ES-I3 (cell line): ENCODE data around the gene MYADML2.
A peak's percentile ranks its signal among the peaks of the same experiment; 100 is the strongest.

Experiments
- H3K36me3 ChIP-seq: 2 replicates; pipeline ENCODE4 v1.6.1; 2013; ENCODE audit warnings: mild to moderate bottlenecking, low read length, control low read depth, moderate library complexity; ENCODE audit not compliant: insufficient read depth
- H3K4me1 ChIP-seq: 2 replicates; pipeline ENCODE4 v1.6.1; 2013; ENCODE audit warnings: mild to moderate bottlenecking, control low read depth, low read length; ENCODE audit not compliant: insufficient read depth
- H3K9ac ChIP-seq: 2 replicates; pipeline ENCODE4 v1.6.1; 2013; ENCODE audit warnings: low read depth, mild to moderate bottlenecking, low read length, moderate library complexity
- H3K9me3 ChIP-seq: 2 replicates; pipeline ENCODE4 v1.6.1; 2013; ENCODE audit warnings: mild to moderate bottlenecking, low read length, moderate library complexity; ENCODE audit not compliant: control insufficient read depth, insufficient read depth

The MYADML2 gene

GRCh38 chr17:81911277-81911961 lies 35.6 kb downstream of the MYADML2 start, which contains the start of gene PCYT2:
PCYT2 (minus strand) TSS chr17:81911399; CDS start chr17:81911355, 44 bp downstream.
- no peaks in the 10 kb centered on the region for H3K36me3 ChIP-seq
- H3K9me3 ChIP-seq, result no peaks in the 10 kb centered on the region
- peaks cover 4% of the 10 kb centered on the region; the same call in 1 of the 2 replicates for H3K4me1 ChIP-seq
- peak within 1 kb of the TSS; percentile 94 for H3K9ac ChIP-seq

- no peaks in the 10 kb centered on the region for H3K9me3 ChIP-seq
- H3K9ac ChIP-seq, result peak overlapping the region; percentile 94
- no peaks in the 10 kb centered on the region for H3K36me3 ChIP-seq
- peaks cover 4% of the 10 kb centered on the region; the same call in 1 of the 2 replicates for H3K4me1 ChIP-seq
These were observed 36.2 kb downstream of the MYADML2 start for GRCh38 chr17:81910840-81911276.

GRCh38 chr17:81909966-81910839 lies 36.8 kb downstream of the MYADML2 start:
- Histone ChIP-seq H3K4me1 (peaks cover 4% of the 10 kb centered on the region; the same call in 1 of the 2 replicates), H3K9me3 (no peaks in the 10 kb centered on the region), H3K9ac (peak overlapping the region; percentile 94), H3K36me3 (no peaks in the 10 kb centered on the region)

- H3K9ac ChIP-seq, result no peak overlapping the region
- H3K36me3 ChIP-seq, result no peaks in the 10 kb centered on the region
- no peaks in the 10 kb centered on the region for H3K9me3 ChIP-seq
- H3K4me1 ChIP-seq, result peaks cover 4% of the 10 kb centered on the region; the same call in 1 of the 2 replicates
These were observed 37.8 kb downstream of the MYADML2 start for GRCh38 chr17:81909231-81909630.

GRCh38 chr17:81908793-81909192 lies 38.2 kb downstream of the MYADML2 start:
- no peak overlapping the region for H3K9ac ChIP-seq

GRCh38 chr17:81907219-81908145 lies 39.6 kb downstream of the MYADML2 start:
- H3K9me3 ChIP-seq, result no peaks in the 10 kb centered on the region
- peaks cover 4% of the 10 kb centered on the region; the same call in 1 of the 2 replicates for H3K4me1 ChIP-seq
- H3K9ac ChIP-seq, result no peak overlapping the region
- H3K36me3 ChIP-seq, result no peaks in the 10 kb centered on the region

More at GRCh38 chr17:81908793-81909192, 38.2 kb downstream of the MYADML2 start:
- peaks cover 4% of the 10 kb centered on the region; the same call in 1 of the 2 replicates for H3K4me1 ChIP-seq
- H3K36me3 ChIP-seq, result no peaks in the 10 kb centered on the region
- H3K9me3 ChIP-seq, result no peaks in the 10 kb centered on the region

- Histone ChIP-seq H3K9ac (no peak overlapping the region), H3K9me3 (no peaks in the 10 kb centered on the region), H3K4me1 (peaks cover 4% of the 10 kb centered on the region; the same call in 1 of the 2 replicates), H3K36me3 (no peaks in the 10 kb centered on the region)
These were observed 40.4 kb downstream of the MYADML2 start for GRCh38 chr17:81906476-81907218.

- Histone ChIP-seq H3K9ac (no peak overlapping the region), H3K4me1 (peaks cover 4% of the 10 kb centered on the region; the same call in 1 of the 2 replicates), H3K9me3 (no peaks in the 10 kb centered on the region), H3K36me3 (no peaks in the 10 kb centered on the region)
These were observed 41.0 kb downstream of the MYADML2 start for GRCh38 chr17:81905993-81906392.

- H3K4me1 ChIP-seq, result peaks cover 4% of the 10 kb centered on the region; the same call in 1 of the 2 replicates
- no peak overlapping the region for H3K9ac ChIP-seq
- no peaks in the 10 kb centered on the region for H3K9me3 ChIP-seq
- no peaks in the 10 kb centered on the region for H3K36me3 ChIP-seq
These were observed 41.6 kb downstream of the MYADML2 start for GRCh38 chr17:81905424-81905875.

- Histone ChIP-seq H3K9me3 (no peaks in the 10 kb centered on the region), H3K9ac (no peak overlapping the region), H3K4me1 (no peaks in the 10 kb centered on the region; the same call in 1 of the 2 replicates), H3K36me3 (no peaks in the 10 kb centered on the region)
These were observed 42.2 kb downstream of the MYADML2 start for GRCh38 chr17:81904600-81905423.

- Histone ChIP-seq H3K4me1 (no peaks in the 10 kb centered on the region; the same call in 1 of the 2 replicates), H3K9ac (no peak overlapping the region), H3K36me3 (no peaks in the 10 kb centered on the region), H3K9me3 (no peaks in the 10 kb centered on the region)
These were observed 43.0 kb downstream of the MYADML2 start for GRCh38 chr17:81903896-81904599.

- no peak overlapping the region for H3K9ac ChIP-seq
- no peaks in the 10 kb centered on the region for H3K9me3 ChIP-seq
- no peaks in the 10 kb centered on the region; the same call in 1 of the 2 replicates for H3K4me1 ChIP-seq
- no peaks in the 10 kb centered on the region for H3K36me3 ChIP-seq
These were observed 43.6 kb downstream of the MYADML2 start for GRCh38 chr17:81903415-81903831.
